ENCODE data around the gene MSX2.

Gene MSX2

DNA sequence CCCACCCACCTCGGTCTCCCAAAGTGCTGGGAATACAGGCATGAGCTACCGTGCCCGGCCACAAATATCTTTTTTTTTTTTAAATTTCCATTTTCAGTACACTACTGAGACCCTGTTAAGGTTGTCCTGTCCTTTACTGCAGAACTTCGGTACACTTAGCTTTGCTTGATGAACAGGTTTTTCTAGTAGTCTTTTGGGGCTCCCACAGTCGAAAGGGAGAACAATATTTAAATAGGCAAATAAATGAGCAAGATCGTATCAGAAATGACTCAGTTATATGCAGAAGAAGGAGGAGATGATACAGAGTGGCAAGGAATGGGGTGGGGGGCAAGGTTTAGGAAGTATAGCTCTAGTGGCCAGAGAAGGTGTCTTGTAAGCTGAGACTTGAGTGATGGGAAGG is 52.7 kb downstream of the MSX2 start:
- DNase-seq (ENCODE audit: low read depth) = no peak

DNA sequence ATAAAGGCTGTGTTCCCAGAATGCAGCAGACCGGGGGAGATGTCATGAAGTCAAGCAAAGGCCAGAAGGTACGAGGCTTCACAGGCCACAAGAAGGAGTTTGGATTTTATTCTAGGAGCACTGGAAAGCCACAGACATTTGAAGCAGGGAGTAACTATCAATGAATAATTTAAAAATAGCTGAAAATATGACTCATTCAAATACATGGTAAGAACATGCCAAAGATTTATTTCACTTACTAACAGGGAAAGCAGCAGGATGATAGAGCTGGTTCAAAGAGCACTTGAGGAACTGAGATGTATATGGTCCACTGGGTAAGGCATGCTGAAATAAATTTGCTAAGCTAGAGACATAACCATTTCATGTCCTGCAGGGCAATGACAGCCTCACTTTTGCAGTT is 53.2 kb downstream of the MSX2 start:
- DNase-seq (ENCODE audit: low read depth) = no peak
